Tibial nerve (tissue), 4 donors: ENCODE results near the gene CGNL1.

Source experiments
- CTCF ChIP-seq, 5 experiments: fragments of 200-600 bp in 3 of 5; fragments of 450-650 bp in 2 of 5; sonication (generic) in 3 of 5; IDR thresholded peaks; one replicate each; pipeline ENCODE4 v1.5.1; 2016 to 2019; ENCODE audit warnings: antibody characterized with exemption in 5 of 5, mild to moderate bottlenecking in 3 of 5, moderate library complexity in 2 of 5
- EP300 ChIP-seq, 2 donors: sonication (generic); formaldehyde crosslinking; IDR thresholded peaks; one replicate each; pipeline ENCODE4 v1.6.1; 2017; ENCODE audit warnings: antibody characterized with exemption in 2 of 2, mild to moderate bottlenecking in 1 of 2
- POLR2A ChIP-seq, 2 donors: fragments of 450-650 bp; IDR thresholded peaks; one replicate each; pipeline ENCODE4 v1.6.1; 2017; ENCODE audit warnings: antibody characterized with exemption in 2 of 2, mild to moderate bottlenecking in 2 of 2, moderate library complexity in 2 of 2

- no peak for TF ChIP-seq CTCF (IDR thresholded peaks at IDR 0.05)
- TF ChIP-seq POLR2A (IDR thresholded peaks at IDR 0.05): no peak
- no peak for TF ChIP-seq EP300 (IDR thresholded peaks at IDR 0.05)
Measured at GRCh38 chr15:57481038-57481705, 104.9 kb downstream of the CGNL1 start.
